Activated naive CD8-positive, alpha-beta T cell treated with anti-CD3 and anti-CD28 coated beads, Interleukin-2, amount 10 ng/mL, durations not matched to agents 7 days and 5 days (primary cell): ENCODE results near the gene MAP2K5. TPM values are rescaled to one million over a fixed set of nuclear protein-coding genes. Genes with fewer than 3 reads are reported as not detected.
A peak's percentile ranks its signal among the peaks of the same experiment; 100 is the strongest.

ENCODE experiments used
- ATAC-seq: fragments of 150-1000 bp; cut with Tn5 transposase; one replicate; pipeline ENCODE4 v1.10.0; 2021; ENCODE audit warnings: low read depth, moderate library complexity
- POLR2A ChIA-PET: fragments of 350-600 bp; sonication (Branson Sonifier 250); formaldehyde crosslinking; loops from one replicate; lab custom pipeline; 2021; ENCODE audit warnings: antibody characterized with exemption; lab: Charles Lee
- DNase-seq: peaks from one replicate; pipeline ENCODE4 v3.0.0; 2021
- H3K27ac Mint-ChIP-seq: one replicate; pipeline ENCODE4 v1.8.0; 2022; ENCODE audit warnings: mild to moderate bottlenecking, mixed read lengths
- H3K27me3 Mint-ChIP-seq: one replicate; pipeline ENCODE4 v1.8.0; 2022; ENCODE audit warnings: mild to moderate bottlenecking, moderate library complexity, mixed read lengths
- H3K36me3 Mint-ChIP-seq: one replicate; pipeline ENCODE4 v1.8.0; 2021; ENCODE audit warnings: mild to moderate bottlenecking, mixed read lengths
- H3K4me1 Mint-ChIP-seq: one replicate; pipeline ENCODE4 v1.8.0; 2021; ENCODE audit warnings: mixed read lengths
- H3K4me3 Mint-ChIP-seq: one replicate; pipeline ENCODE4 v1.8.0; 2022; ENCODE audit warnings: mild to moderate bottlenecking, moderate library complexity, mixed read lengths
- H3K9me3 Mint-ChIP-seq: one replicate; pipeline ENCODE4 v1.8.0; 2021; ENCODE audit warnings: mixed read lengths
- total RNA-seq, 2 experiments: library from RNA; stranded (reverse); gene quantifications; one replicate each; pipeline ENCODE4 v1.2.3, GENCODE V29; 2021

MAP2K5 gene
- total RNA-seq, 2 experiments from 2014 or later: 25.8 to 29.9 TPM

- Mint-ChIP-seq H3K4me1 (peaks cover 23% of the 10 kb centered on the region), H3K36me3 (peaks cover 1% of the 10 kb centered on the region), H3K27me3 (peaks cover 79% of the 10 kb centered on the region), H3K27ac (peak overlapping the region; percentile 66), H3K4me3 (no peak overlapping the region), H3K9me3 (no peaks in the 10 kb centered on the region)
- POLR2A ChIA-PET: no interaction called here
- DNase-seq: no peak
- no peak for ATAC-seq
Observed at GRCh38 chr15:67821784-67822440, 279.4 kb downstream of the MAP2K5 start.

DNA sequence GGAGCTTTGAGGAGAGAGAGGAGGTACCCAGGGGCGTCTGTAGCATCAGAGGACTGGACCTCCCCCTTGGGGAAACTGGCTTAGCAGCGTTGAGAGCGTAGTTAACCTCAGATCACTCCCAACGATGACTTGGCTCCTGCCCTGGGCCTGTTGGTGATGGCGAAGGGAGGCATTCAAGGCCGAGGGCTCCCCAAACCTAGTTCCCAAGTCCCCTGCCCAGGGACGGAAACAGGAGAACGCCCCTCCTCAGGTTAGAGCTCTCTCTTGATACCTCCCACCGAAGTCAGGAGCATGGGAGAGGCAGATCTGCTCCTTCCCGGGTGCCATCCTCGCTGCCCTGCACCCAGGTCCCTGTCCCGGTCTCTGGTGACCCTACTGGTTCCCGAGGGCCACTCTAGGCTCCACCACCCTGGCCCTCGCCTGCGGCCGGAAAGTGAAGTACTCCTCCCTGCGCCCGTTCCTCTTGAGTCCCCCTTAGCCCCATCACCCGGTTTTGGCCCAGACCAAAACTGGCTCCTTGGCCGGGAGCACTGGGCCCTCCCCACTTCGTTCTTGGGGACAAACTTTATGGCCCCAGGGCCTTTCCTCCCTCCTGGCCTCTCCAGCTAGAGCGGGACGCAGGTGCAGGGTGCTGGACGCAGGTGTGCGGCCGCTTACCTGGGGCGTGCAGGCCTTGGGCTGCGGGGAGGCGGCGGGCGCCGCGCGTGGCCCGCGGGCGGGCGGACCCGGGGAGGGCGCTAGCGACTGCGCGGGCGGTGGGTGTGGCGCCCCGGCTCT, 280.2 kb downstream of the MAP2K5 start:
- POLR2A ChIA-PET: no interaction called here
- Mint-ChIP-seq H3K36me3 (peaks cover 1% of the 10 kb centered on the region), H3K4me3 (peak overlapping the region; percentile 35), H3K4me1 (peaks cover 23% of the 10 kb centered on the region), H3K27me3 (peaks cover 79% of the 10 kb centered on the region), H3K27ac (no peak overlapping the region), H3K9me3 (no peaks in the 10 kb centered on the region)
- DNase-seq: no peak
- no peak for ATAC-seq

GRCh38 chr15:67823314-67824196, 281.1 kb downstream of the MAP2K5 start:
- peak overlapping the region; percentile 65 for H3K27ac Mint-ChIP-seq
- H3K4me3 Mint-ChIP-seq: peak overlapping the region; percentile 75
- POLR2A ChIA-PET: interaction anchor here (1.1 kb wide), 1 partner anchor 17 kb away, joined by 3 read pairs; no protein-coding TSS in a partner anchor
- ATAC-seq: no peak
- DNase-seq: peak; percentile 47
- peaks cover 77% of the 10 kb centered on the region for H3K27me3 Mint-ChIP-seq
- H3K4me1 Mint-ChIP-seq: peaks cover 23% of the 10 kb centered on the region
- H3K9me3 Mint-ChIP-seq: no peaks in the 10 kb centered on the region
- peaks cover 1% of the 10 kb centered on the region for H3K36me3 Mint-ChIP-seq

GRCh38 chr15:67824197-67824968, 281.9 kb downstream of the MAP2K5 start:
- peaks cover 28% of the 10 kb centered on the region for H3K4me1 Mint-ChIP-seq
- H3K9me3 Mint-ChIP-seq: no peaks in the 10 kb centered on the region
- DNase-seq: peak; percentile 39
- ATAC-seq: no peak
- H3K27me3 Mint-ChIP-seq: peaks cover 79% of the 10 kb centered on the region
- H3K27ac Mint-ChIP-seq: peak overlapping the region; percentile 65
- POLR2A ChIA-PET: interaction anchor here (1.1 kb wide), 1 partner anchor 16 kb away, joined by 3 read pairs; no protein-coding TSS in a partner anchor
- peak overlapping the region; percentile 75 for H3K4me3 Mint-ChIP-seq
- H3K36me3 Mint-ChIP-seq: peaks cover 1% of the 10 kb centered on the region

DNA sequence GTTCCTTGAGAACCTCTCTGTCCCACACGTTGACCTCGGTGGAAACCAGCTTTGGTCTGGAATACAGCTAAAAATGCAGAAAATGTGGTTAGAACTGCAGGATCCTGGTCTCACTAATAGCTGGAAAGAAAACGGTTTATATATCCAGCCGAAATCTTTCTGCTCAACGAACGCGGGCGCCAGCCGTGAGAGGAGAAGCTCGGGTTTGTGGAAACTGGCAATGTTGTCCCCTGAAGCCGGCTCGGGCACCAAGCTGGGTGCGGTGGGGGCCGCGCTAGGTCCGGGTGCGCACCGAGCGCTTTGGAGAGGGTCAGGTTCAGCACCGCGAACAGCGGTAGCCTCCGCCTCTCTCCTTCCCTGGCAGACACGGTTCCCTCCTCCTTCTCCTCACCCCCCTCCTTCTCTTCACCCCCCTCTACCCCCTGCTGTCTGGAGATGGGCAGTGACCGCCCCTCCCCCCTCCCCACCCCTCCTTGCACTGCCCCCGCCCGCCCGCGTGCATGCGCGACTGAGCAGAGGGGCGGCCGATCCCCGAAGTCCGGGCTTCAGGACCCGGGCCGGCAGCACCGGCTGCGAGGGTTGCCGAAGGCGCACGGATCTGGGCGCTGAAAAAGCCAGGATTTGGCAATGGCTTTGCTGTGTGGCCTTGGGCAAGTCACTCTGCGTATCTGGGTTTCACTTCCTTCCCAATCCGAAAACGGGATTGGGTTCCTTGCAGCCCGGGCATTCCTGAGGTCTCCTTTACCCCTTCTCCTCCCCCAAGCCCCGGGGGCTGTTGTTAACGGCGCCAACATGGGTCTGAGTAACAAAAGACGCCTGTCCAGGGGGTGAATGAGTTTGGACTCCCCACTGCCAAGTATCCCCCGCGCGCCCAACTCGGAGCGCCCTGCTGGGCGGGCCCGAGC, 282.7 kb downstream of the MAP2K5 start, which contains the start of gene SKOR1:
SKOR1 (plus strand) TSS at position 534 of the 905 bp plus-strand sequence; CDS start at position 628, 94 bp downstream.
- H3K27me3 Mint-ChIP-seq: peaks cover 76% of the 10 kb centered on the region
- POLR2A ChIA-PET: no interaction called here
- DNase-seq (peak; percentile 56), ATAC-seq (no peak)
- H3K27ac Mint-ChIP-seq: peak within 1 kb of the TSS; percentile 75
- H3K4me3 Mint-ChIP-seq: peak within 1 kb of the TSS; percentile 45
- peaks cover 28% of the 10 kb centered on the region for H3K4me1 Mint-ChIP-seq
- H3K36me3 Mint-ChIP-seq: peaks cover 1% of the 10 kb centered on the region
- no peaks in the 10 kb centered on the region for H3K9me3 Mint-ChIP-seq

DNA sequence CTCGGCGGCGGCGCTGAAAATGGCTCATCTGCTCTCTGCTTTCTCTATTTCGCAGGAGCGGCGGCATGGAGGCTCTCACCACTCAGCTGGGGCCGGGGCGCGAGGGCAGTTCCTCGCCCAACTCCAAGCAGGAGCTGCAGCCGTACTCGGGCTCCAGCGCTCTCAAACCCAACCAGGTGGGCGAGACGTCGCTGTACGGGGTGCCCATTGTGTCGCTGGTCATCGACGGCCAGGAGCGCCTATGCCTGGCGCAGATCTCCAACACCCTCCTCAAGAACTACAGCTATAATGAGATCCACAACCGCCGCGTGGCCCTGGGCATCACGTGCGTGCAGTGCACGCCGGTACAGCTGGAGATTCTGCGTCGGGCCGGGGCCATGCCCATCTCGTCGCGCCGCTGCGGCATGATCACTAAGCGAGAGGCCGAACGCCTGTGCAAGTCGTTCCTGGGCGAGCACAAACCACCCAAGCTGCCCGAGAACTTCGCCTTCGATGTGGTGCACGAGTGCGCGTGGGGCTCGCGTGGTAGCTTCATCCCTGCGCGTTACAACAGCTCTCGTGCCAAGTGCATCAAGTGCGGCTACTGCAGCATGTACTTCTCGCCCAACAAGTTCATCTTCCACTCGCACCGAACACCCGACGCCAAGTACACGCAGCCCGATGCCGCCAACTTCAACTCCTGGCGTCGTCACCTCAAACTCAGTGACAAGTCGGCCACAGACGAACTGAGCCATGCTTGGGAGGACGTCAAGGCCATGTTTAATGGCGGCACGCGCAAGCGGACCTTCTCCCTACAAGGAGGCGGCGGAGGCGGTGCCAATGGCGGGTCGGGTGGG, 283.6 kb downstream of the MAP2K5 start:
- H3K4me1 Mint-ChIP-seq: peaks cover 30% of the 10 kb centered on the region
- no peaks in the 10 kb centered on the region for H3K9me3 Mint-ChIP-seq
- DNase-seq (peak; percentile 57), ATAC-seq (no peak)
- peaks cover 76% of the 10 kb centered on the region for H3K27me3 Mint-ChIP-seq
- POLR2A ChIA-PET: no interaction called here
- H3K4me3 Mint-ChIP-seq: peak overlapping the region; percentile 45
- H3K27ac Mint-ChIP-seq: peak overlapping the region; percentile 75
- H3K36me3 Mint-ChIP-seq: peaks cover 1% of the 10 kb centered on the region

DNA sequence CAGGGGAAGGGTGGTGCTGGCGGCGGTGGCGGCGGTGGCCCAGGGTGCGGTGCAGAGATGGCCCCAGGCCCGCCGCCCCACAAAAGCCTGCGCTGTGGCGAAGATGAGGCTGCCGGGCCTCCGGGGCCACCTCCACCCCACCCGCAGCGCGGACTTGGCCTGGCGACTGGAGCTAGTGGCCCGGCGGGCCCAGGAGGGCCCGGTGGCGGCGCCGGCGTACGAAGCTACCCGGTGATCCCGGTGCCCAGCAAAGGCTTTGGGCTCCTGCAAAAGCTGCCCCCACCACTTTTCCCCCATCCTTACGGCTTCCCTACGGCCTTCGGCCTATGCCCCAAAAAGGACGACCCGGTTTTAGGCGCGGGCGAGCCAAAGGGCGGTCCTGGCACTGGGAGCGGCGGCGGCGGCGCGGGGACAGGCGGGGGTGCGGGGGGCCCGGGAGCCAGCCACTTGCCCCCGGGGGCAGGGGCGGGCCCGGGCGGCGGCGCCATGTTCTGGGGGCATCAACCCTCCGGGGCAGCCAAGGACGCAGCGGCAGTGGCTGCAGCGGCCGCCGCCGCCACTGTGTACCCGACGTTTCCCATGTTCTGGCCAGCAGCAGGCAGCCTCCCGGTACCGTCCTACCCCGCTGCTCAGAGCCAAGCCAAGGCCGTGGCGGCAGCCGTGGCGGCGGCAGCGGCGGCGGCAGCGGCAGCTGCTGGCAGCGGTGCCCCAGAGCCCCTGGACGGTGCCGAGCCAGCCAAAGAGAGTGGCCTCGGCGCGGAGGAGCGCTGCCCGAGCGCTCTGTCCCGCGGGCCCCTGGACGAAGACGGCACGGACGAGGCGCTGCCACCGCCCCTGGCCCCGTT, 284.4 kb downstream of the MAP2K5 start:
- ATAC-seq (no peak), DNase-seq (no peak)
- Mint-ChIP-seq H3K36me3 (peaks cover 1% of the 10 kb centered on the region), H3K4me1 (peaks cover 27% of the 10 kb centered on the region), H3K27me3 (peaks cover 75% of the 10 kb centered on the region), H3K9me3 (no peaks in the 10 kb centered on the region), H3K27ac (no peak overlapping the region), H3K4me3 (no peak overlapping the region)
- POLR2A ChIA-PET: no interaction called here

GRCh38 chr15:67827562-67828277, 285.2 kb downstream of the MAP2K5 start:
- POLR2A ChIA-PET: no interaction called here
- ATAC-seq: no peak
- peaks cover 75% of the 10 kb centered on the region for H3K27me3 Mint-ChIP-seq
- peak; percentile 41 for DNase-seq
- peaks cover 1% of the 10 kb centered on the region for H3K36me3 Mint-ChIP-seq
- H3K4me1 Mint-ChIP-seq: peaks cover 23% of the 10 kb centered on the region
- H3K4me3 Mint-ChIP-seq: no peak overlapping the region
- no peaks in the 10 kb centered on the region for H3K9me3 Mint-ChIP-seq
- H3K27ac Mint-ChIP-seq: no peak overlapping the region

DNA sequence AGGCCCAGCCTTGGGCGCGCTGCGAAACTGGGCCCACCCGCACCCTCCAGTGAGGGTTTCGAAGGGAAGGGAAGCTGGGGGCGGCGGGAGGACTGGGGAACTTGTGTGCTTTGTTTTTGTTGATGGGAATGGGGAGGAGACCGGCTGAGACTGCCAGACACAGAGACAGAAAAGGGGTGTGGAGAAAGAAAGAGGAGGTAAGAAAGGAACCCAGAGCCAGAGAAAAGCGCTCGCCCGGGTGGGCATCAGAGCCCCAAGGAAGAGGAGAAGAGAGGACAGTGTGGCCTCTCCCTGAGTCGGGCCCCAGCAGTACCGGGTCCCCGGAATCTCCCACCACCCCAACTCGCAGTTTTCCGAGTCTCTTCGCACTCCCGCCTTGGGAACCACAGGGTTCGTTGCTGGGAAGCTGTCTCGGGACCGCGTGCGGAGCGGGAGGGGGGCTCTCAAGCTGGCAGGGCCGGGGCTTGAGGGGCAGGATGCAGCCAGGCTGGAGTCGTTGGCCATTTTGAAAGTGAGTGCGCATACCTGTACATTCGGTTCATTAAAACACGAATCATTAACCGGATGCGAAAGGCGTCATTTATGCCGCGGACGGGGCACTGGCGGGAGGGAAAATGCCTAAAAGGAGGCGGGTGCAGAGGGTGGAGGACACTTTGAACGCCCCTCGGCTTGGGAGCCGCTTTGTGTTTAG, 285.9 kb downstream of the MAP2K5 start:
- Mint-ChIP-seq H3K36me3 (peaks cover 1% of the 10 kb centered on the region), H3K27me3 (peaks cover 80% of the 10 kb centered on the region), H3K9me3 (no peaks in the 10 kb centered on the region), H3K27ac (peak overlapping the region; percentile 56), H3K4me3 (peak overlapping the region; percentile 48), H3K4me1 (peaks cover 29% of the 10 kb centered on the region)
- ATAC-seq: no peak
- peak; percentile 43 for DNase-seq
- POLR2A ChIA-PET: no interaction called here
